Stimulated activated CD4-positive, alpha-beta T cell treated with anti-CD3 and anti-CD28 coated beads, Interleukin-12 subunit alpha, Interleukin-12 subunit beta, amount 100 ng/mL, for 24 hours (primary cell): ENCODE results near the gene IL17RE.
"Not testable (repeated sequence)": the region's sequence is repeated elsewhere in the genome, so short reads cannot be mapped to it uniquely, and the experiment has no call there.

Experiments used
- DNase-seq, 2 experiments: peaks; one replicate each; pipeline ENCODE4 v3.0.0-alpha.2; 2020; ENCODE audit warnings: low read depth in 2 of 2

IL17RE gene, protein sequence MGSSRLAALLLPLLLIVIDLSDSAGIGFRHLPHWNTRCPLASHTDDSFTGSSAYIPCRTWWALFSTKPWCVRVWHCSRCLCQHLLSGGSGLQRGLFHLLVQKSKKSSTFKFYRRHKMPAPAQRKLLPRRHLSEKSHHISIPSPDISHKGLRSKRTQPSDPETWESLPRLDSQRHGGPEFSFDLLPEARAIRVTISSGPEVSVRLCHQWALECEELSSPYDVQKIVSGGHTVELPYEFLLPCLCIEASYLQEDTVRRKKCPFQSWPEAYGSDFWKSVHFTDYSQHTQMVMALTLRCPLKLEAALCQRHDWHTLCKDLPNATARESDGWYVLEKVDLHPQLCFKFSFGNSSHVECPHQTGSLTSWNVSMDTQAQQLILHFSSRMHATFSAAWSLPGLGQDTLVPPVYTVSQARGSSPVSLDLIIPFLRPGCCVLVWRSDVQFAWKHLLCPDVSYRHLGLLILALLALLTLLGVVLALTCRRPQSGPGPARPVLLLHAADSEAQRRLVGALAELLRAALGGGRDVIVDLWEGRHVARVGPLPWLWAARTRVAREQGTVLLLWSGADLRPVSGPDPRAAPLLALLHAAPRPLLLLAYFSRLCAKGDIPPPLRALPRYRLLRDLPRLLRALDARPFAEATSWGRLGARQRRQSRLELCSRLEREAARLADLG

DNA sequence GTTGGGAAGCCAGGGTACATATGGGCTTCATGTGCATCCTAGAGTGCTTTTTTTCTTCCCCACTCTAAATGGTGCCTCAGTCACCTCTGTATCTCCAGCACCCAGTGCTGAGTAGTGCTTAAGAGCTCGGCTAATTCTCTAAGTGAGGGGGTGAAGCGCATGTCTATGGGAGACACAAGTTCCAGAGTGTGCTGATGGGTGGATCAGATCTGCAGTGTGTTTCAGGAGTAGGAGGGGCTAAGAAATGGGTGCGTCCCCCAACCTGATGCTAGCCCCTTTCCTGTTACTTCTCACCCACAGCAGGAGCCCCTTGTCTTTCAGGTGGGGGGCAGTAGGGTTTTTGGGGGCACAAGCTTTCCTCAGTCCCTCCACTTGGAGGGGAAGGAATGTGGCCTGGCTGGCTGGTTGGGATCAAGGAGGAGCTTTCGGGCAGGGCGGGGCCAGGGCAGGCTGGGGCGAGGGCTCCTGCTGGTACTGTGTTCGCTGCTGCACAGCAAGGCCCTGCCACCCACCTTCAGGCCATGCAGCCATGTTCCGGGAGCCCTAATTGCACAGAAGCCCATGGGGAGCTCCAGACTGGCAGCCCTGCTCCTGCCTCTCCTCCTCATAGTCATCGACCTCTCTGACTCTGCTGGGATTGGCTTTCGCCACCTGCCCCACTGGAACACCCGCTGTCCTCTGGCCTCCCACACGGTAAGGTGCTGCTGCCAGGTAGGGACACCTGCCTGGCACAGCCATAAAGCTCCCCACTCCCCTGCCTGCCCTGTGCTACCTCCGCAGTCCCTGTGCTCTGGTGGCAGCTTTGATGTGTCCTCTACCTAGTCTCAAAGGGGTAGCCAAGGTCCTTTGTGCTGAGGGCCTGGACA, at the start of gene IL17RE:
Gene IL17RE (plus strand): TSS at position 477 of the 866 bp plus-strand sequence. CDS start 85 bp downstream, at position 562.
- no peak for DNase-seq

DNA sequence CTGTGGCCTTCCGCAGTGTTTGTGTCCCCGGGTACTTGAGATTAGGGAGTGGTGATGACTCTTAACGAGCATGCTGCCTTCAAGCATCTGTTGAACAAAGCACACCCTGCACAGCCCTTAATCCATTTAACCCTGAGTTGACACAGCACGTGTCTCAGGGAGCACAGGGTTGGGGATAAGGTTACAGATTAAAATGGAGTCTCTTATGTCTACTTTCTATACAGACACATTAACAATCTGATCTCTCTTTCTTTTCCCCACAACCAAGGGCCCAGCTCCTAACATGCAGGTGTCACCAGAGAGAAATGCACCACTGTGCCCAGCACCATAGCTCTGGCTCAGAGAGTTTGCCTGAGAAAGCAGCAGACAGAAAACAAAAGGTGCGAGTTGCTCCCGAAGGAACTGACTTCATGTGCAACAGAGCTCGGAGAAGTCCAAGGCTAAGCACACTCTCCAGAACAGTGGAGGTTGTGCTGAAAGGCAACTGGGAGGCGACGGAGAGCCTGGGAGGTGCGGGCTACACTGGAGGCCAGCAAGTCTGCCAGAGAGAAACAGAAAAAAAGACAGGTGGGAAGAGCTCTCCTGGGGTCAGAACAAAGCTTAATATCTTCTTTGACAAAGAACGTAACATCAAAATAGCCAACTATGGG, 48.2 kb upstream of the IL17RE start:
- not testable (repeated sequence) for DNase-seq

DNA sequence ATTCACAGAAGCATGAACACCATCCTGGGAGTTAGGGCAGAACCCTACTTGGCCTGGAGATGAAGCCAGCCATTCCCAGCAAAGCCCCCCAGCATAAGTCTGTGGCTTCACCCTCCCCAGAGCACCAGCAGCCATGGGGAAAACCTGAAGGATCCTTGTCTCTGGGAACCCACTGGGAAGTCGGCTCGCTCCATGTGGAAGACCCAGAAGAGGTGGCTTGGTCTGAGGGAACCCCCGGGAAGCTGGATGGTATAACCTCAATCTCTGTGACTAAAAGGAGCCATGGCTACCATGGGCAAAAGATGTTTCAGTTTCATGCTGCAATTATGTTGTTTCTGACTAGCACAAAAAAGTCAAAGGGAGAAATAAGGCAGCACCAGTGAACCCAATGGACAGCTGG, 47.1 kb upstream of the IL17RE start:
- DNase-seq = no peak

DNA sequence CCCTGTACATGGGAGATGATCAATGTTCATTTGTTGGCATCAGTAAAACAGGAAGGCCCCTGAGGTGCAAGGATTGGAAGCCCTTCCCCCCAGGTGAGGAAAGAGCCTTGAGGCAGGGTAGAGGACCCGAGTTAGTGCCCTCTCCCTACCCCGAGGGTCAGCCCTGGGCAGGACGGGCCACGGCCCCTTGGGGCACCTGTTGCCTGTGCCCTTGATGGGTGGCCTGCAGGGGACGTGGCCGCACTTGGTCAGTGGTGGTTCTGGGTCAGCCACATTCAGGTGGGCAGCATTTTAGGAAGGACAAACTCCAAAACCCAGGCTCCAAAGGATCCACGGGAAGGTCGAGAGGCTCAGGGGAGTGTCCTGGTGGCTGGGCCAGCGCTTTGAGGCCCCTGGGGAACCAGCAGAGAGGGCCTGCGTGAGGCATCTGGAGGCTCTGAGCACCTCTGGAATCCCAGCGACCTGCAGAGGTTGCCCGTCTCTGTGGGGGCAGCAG, 43.1 kb upstream of the IL17RE start:
- no peak for DNase-seq

DNA sequence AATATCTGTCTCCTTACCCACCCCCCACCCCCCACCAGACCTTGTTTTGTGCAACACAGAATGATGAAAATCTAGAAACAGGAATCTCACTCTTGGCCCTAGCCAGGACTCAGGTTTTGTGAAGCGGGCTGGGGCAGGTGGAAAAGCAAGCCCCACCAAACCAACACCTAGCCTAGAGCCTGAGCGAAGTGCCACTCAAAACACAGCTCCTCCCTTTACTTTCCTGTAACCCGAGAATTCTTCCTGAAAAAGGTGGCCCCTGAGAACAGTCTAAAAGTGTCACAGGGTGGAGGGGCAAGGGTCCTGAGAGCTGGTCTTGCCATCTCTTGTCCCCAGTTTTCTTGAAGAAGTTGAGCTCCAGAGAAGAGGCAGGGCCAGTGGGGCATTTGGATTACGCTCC, 41.4 kb upstream of the IL17RE start:
- no peak for DNase-seq

DNA sequence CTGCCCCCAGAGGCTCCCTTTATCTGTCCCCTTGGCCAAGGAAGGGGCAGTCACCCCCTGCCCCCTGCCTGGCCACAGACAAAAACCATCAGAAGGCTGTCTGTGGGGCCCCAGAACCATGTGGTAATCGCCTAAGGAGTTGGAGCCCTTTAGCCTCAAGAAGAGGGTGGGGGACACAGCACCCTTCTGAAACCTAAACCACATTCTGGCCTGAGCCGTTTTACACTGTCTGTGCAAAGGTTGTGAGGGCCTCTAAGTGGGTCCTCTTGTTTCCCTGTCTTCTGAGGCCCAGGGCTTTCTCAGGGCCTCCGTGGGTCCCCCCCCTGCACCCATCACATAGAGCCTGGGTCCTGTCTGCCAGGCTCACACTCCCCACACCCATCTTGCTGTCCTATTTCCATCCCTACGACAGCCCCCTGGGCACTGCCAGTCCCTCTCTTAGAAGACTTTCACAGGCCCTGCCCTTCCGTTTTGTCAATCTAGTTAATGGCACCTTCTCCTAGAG, 41.0 kb upstream of the IL17RE start:
- DNase-seq = no peak

DNA sequence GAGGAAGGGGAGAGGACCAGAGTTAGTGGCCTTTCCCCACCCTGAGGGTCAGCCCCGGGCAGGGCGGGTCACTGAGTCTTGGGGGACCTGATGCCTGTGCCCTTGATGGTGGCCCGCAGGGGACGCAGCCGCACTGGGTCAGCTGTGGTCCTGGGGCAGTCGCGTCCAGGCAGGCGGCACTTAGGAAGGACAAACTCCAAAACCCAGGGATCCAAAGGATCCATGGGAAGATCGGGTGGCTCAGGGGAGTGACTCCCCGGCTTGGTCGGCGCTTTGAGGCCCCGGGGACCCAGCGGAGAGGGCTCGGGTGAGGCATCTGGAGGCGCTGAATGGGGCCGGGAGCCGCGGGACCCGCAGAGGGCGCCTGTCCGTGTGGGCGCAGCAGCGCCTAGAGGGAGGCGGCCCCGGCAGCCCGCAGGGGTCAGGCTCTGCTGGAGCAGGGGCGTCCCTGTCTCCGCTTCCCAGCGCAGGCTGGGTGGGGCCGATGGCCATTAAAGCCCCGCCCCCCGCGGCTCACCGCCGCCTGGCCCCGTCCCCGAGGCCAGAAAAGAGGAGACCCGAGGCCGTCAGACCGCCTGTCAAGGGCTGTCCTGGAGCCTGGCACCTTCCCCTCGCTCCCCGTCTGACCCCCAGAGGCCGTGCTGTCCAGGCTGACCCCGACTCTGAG, 40.1 kb upstream of the IL17RE start:
- no peak for DNase-seq

DNA sequence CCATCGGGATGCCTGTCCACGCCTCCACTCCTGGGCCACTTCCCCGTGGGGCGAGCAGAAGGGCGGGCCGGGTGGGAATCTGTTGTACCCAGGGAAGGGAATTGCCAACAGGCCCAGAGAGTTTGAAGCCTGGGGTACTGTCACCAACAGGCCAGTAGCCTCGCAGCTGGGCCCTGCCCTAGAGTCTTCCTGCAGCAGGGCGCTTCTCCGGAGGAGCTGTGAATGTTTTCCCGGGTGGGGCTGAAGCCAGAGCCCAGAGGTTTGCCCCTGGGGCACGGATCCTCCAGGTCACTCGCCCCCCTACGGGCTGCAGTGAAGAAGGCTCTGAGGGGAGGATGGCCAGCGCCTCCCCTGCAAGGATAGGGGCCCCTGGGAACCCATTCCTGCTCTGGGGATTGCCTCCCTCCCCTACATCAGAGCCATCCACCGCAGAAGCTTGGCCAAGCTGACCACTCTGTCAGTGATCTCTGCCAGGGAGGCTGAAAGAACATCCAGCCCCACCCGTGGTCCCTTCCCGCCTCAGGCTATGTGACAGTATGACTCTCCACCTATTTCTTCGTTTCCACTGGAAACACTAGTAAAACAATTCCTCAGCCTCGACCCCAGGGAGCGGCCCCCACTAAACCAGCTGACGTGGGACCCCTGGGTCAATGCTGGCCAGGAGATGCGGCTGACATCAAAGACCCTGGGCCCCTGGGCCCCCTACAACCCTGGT, 39.4 kb upstream of the IL17RE start:
- no peak for DNase-seq

DNA sequence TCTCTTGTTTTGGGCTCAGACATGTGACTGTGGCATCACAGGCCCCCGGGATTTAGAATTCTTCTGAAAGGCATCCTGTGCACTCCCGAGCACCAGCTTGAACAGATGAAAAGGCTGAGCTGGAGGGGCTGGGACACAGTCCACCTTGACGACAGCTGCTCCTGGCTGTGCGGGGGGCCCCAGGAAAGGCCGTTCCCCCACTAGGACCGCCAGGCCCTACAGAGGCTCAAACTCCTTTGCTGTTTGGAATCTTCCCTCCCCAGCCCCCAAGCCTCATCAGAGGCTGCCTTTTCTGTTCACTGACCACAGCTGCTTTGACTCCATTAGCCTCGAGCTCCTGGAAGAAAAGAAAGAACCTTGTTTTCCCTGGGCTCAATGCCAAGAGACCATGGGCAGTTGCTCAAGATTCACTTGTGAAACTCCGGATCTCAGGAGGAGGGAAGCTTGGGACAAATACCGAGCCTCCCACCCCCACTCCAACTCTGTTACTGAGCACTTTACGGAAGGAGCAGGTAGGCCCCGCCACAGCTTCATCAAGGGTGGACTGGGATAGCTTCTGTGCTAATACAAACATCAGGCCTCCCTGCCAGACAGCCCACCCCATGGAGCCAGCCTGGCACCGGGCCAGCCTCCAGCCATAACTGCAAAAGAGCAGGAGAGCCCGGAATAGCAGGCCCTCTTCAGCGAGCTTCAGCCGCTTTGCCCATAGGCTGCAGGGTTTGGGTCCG, 38.3 kb upstream of the IL17RE start:
- DNase-seq = no peak

DNA sequence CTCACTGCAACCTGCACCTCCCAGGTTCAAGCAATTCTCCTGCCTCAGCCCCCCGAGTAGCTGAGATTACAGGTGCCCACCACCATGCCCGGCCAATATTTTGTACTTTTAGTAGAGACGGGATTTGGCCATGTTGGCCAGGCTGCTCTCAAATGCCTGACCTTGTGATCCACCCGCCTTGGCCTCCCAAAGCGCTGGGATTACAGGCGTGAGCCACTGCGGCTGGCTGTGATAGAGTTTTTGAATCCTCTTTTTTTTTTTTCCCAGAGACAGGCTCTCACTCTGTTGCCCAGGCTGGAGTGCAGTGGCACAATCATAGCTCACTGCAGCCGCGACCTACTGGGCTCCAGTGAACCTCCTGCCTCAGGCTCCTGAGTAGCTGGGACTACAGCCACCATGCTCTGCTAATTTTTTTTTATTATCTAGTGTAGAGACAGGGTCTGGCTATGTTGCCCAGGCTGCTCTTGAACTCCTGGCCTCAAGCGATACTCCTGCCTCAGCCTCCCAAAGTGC, 37.5 kb upstream of the IL17RE start:
- not testable (repeated sequence) for DNase-seq

DNA sequence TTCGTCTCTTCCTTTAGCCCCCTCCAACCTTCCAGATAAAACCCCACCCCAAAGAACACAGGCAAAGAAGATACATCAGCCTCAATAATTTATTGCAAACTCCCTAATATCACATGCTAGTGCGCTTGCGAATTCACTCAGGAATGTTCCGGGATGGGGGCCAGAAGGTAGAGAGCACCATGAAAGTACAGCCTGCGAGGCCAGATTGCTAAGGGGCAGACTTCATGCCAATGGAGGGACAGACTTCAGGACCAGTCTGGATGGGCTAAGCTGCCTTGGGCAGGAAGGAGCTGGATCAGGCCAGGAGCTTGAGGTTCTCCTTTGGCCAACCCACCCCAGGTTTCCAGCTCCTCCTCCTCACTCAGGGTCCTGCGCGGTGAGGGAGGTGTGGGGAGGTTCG, 36.0 kb upstream of the IL17RE start:
- DNase-seq = no peak

DNA sequence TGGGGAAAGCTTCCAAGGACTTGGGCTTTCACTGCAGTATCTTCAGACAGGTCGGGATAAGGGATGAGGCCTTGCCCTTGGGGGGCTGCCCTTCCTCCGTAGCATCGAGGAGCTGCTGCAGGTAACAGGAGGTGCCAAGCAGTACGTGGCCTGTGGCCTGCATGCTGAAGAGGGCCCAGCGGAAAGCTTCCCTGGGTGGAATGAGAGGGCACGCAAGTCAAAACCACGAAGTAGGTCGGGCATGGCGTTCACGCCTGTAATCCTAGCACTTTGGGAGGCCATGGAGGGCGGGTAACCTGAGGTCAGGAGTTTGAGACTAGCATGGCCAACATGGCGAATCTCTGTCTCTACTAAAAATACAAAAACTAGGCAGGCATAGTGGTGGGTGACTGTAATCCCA, 35.5 kb upstream of the IL17RE start:
- DNase-seq = no peak

DNA sequence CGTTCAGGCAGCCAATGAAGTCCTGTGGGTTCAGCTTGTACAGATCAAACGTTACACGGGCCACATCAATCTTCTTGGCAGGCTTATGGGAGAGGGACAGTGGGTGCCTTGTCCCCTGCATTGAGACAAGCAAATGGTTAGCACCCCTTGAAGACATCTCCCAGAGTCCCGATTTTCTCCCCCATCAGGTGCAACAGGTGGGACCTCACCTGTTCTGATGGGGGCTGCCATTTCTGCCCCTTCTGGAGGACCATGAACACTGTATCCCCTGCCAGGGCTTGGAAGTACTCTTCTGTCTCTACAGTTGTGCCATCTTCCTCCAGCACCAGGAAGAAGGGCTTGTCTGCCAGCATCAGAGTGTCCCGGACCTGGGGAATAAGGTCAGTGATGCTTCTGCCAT, 32.7 kb upstream of the IL17RE start:
- no peak for DNase-seq

DNA sequence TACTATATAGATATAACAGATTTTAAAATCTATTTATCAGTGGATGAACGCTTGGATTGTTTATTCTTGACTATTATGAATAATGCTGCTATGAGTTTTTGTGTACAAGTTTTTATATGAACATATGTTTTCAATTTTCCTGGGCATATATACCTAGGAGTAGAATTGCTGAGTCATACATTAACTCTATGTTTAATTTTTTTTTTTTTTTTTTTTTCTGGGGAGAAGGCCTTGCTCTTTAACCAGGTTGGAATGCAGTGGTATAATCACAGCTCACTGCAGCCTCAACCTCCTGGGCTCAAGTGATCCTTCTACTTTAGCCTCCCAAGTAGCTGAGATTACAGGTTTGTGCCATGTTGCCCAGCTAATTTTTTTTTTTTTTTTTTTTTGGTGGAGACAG, 31.7 kb upstream of the IL17RE start:
- DNase-seq = no peak

DNA sequence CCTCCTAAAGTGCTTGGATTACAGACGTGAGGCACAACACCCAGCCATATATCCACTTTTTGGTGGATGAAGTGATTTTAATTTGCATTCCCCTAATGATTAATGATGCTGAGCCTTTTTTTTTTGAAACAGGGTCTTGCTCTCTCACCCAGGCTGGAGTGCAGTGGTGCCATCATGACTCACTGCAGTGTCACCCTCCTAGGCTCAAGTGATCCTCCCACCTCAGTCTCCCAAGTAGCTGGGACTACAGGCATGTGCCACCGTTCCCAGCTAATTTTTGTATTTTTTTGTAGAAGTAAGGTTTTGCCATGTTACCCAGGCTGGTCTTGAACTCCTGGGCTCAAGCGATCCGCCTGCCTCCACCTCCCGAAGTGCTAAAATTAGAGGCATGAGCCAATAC, 30.6 kb upstream of the IL17RE start:
- not testable (repeated sequence) for DNase-seq

DNA sequence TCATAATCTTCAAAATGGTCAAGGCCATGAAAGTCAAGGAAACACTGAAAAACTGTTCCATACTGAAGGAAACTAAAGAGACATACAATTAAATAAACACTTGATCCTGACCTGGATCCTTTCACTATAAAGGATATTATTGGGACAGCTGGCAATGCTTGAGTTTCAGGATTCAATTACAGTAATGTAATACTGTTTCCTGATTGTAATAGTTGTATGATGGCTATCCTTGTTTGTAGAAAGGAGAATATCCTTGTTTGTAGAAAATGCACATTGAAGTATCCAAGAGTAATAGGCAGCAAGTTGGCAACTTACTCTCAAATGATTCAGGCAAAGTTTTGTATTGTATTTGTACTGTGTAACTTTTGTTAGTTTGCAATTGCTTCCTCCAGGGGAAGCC, 27.2 kb upstream of the IL17RE start:
- no peak for DNase-seq

DNA sequence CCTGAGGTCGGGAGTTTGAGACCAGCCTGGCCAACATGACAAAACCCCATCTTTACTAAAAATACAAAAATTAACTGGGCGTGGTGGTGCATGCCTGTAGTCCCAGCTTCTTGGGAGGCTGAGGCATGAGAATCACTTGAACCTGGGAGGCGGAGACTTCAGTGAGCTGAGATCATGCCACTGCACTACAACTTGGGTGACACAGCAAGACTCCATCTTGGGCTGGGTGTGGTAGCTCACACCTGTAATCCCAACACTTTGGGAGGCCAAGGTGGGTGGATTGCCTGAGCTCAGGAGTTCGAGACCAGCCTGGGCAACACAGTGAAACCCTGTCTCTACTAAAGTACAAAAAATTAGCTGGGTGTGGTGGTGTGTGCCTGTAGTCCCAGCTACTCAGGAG, 26.4 kb upstream of the IL17RE start:
- DNase-seq = not testable (repeated sequence)

DNA sequence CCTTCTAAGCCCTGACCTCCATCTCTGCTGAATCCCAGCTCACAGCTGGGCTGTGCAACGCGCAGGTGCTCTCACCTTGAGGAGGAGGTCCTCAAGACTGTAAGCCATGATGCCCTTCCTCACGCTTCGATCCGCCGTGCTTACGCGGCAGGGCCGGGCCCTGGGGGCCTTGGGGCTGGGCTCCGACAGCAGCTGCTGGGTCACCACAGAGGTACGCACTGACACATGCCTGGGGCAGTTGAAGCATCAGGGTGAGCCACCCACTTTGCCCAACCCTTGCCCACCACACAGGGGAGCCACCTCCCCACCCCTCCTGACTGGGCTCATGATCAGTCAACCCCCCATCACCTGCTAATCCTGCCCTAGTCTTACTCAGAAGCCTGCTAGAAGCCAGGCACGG, 25.7 kb upstream of the IL17RE start:
- DNase-seq = no peak

DNA sequence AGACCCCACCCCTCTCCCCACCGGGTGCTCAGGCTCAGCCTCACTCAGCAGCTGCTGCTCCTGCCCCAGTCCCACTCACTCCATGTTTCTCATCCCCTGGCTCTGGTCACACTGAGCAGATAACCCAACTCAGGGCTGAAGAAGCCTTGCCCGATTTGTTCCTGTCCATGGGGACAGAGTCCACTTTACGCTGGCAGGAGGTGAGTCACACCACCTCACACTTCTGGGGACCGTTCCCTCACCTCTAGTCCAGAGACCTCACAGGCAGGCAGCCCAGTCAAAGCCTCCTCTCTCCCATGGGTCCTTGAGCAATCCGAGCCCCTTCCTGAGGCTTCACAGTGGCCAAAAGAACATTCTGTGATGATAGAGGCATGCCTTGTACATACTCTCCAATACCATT, 23.9 kb upstream of the IL17RE start:
- no peak for DNase-seq
